Stimulated activated CD8-positive, alpha-beta memory T cell treated with anti-CD3 and anti-CD28 coated beads, Interleukin-15, amount 100 ng/mL, for 4 hours (primary cell): Measurements from ENCODE around the gene KCNQ1OT1.
"Not testable (repeated sequence)": the region's sequence is repeated elsewhere in the genome, so short reads cannot be mapped to it uniquely, and the experiment has no call there.

Experiments
- DNase-seq, 2 donors: peaks; one replicate each; pipeline ENCODE4 v3.0.0-alpha.2; 2020; ENCODE audit warnings: low read depth in 2 of 2

KCNQ1OT1 gene

DNA sequence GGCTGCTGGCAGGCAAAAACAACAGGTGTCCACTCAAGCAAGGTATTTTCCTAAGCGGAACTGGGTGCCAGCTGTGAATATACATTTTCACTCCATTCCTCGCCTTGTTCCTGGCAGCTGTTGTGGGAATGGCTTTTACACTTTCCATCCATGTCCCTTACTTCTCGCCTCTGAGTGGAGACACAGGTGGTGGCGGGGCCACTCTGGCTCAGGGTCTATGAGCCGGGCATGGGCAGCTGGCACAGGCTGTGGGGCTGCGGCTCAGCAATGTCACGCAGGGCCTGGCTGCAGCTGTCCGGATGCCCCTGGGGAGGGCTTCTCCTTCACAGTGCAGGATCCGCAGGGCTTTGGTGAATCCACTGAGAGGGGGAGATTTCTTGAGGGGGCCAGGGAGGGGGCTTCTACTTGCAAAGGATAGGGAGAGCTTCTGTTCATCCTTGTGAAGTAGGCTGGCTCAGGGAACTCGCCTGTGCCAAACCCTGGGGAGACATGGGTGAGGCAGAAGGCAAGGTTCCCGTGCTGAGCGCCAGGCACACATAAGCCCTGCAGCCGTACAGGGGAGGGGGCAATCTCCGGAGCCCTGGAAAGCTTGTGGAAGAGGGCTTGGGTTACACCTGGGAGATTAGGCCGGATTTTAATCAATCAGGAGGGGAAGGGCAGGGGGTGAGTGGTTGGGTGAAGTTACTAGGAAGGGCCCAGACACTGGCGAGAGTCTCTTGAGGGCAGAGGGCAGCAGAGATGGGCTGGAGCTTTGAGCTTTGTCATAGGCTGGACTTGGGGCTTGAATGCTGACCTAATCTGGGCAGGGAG lies 45.7 kb downstream of the KCNQ1OT1 start:
- DNase-seq = no peak

DNA sequence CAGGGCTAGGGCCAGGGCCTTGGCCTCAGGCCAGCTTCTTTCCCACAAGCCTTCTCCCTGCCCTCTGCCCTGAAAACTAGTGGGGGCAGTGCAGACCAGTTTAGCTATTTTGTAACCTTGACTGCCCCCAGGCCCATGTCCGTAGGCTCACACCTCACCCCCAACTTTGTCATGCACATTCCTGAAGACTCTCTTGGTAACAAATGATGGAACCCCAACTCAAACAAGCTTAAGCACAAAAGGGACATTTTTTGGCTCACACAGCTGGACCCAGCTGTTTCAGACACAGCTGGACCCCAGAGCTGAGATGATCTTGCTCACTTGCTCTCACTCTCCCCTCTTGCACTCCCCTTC lies 46.6 kb downstream of the KCNQ1OT1 start:
- DNase-seq = no peak

DNA sequence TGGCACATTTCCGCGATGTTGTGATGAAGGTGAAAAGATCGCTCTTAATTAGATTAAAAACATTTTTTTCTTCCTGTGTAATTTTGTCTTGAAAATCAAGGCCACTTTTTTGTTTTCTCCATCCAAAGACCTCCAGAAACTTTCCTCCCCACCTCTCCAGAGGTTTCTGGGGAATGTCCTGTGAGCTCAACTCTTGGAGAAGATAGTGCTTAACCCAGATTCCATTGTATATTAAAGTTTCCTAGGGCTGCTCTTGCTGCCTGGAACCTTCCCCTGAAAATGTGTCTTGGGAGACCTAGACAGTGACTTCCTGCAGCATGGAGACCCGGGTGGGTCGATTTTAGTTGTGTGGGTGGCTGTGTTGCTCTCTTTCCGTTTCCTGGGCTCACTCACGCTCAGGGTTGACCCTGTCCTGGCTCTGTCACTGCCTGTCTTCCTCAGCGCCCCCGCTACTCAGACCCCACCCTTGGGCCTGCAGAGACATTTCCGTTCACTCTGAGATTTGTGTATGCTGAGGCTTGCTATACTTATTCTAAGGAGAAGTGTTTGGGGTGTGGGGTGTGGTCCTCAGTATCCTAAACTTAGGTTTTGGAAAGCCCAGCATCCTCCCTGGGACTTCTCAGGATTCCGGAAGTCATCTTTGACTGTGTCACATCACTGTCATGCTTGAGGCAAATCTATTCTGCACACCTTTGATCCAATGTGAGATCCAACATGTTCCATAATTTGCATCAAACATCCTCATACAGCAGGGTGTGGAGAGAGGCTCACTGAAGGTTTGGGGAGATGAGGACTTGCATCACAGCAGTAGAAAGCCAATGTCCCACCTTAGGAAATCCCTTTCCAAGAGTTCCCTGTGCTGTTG lies 47.2 kb downstream of the KCNQ1OT1 start:
- DNase-seq = no peak

DNA sequence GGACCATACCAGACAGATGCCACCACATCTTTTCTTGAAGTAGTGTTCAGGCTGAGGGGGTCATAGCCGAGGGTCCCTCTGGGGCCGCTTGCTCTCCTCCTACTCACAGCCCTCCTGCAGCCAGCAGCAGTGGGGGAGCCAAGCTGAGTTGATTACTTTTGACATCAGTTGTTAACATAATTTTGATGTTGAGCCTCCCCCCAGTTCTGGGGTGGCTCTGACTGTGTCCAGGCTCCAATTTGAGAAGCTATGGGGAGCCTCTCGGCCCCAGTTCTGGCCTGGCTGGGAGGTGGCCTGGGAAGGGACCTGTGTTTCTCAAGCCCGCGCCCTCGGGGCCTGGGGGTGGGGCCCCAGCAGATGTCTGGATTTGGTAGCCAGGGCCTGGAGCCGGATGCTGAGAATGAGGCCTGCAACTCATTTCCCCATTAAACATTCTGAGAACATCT lies 47.9 kb downstream of the KCNQ1OT1 start:
- DNase-seq = no peak

DNA sequence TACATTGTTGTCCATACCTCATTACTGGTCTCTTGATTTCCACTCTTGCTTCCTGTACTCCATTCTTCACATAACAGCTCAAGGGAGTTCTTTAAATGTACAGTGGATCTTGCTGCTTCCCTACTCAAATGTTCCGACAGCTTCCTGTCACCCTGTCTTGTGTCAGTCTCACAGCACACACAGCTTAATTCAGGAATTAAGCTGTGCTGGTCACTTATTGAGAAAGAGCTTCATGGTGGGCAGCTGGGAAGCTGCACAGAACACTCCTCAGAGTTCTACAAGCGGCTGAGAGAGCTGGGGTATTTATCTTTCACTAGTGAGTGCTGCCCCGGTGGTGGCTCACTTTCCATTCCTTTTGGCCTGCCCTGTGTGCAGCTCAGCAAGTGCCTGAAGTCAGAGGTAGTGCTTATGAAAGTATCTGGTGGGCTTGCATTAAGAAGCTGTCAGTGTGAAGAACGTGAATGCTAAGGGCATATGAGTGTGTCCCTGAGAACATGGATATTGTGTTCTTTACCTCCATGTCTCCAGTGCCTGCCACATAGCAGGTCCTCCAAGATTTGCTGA lies 48.7 kb downstream of the KCNQ1OT1 start:
- no peak for DNase-seq

DNA sequence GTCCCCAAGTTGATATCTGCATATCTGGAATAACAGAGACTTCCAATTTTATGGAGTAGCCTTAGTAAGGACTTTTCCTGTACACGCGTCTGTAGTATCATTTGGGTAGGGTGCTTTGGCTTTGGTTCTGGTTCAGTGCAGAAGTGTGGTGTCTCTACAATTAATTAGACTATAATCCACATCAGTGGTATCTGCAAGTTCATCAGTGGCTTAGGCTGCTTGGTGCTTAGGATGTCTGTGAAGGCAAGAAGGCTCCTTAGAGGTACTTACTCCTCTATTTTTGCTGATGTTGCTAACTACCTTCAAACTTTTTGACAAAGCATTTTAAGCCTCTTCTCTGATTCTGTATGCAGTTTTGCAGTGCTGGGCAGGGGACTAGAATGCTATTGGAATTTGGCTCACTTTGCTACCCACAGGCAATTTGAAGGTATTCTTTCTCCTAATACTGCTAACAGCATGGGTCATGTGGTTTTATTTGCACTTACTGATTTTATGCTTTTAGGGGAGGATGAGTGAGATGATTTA lies 49.4 kb downstream of the KCNQ1OT1 start:
- no peak for DNase-seq

DNA sequence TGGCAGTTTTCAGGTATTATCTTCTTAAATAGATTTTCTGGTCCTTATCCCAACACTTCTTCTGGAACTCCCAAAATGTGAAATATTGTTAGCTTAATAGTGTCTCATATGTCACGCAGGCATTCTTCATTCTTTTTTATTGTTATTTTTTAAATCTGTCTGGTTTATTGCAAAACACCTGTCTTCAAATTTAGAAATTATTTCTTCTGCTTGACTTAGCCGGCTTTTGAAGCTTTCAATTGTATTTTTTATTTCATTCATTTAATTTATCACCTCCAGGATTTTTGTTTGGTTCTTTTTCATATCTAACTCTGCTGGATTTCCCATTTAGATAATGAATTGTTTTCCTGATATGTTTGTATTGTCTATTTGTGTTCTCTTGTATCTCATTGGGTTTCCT lies 49.9 kb downstream of the KCNQ1OT1 start:
- no peak for DNase-seq

DNA sequence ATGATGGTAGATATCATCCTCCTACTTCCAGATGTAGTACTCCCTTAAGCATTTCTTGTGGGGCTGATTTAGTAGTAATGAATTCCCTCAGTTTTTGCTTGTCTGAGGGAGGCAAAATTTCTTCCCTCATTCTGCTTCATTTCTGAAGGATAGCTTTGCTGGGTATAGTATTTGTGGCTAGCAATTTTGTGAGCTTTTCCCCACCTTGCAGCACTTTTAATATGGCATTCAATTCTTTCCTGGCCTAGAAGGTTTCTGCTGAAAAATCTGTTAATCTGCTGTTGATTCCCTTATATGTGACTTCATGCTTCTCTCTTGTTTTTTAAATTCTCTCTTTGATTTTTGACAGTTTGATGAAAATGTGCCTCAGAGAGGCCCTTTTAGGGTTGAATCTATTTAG lies 50.4 kb downstream of the KCNQ1OT1 start:
- no peak for DNase-seq

DNA sequence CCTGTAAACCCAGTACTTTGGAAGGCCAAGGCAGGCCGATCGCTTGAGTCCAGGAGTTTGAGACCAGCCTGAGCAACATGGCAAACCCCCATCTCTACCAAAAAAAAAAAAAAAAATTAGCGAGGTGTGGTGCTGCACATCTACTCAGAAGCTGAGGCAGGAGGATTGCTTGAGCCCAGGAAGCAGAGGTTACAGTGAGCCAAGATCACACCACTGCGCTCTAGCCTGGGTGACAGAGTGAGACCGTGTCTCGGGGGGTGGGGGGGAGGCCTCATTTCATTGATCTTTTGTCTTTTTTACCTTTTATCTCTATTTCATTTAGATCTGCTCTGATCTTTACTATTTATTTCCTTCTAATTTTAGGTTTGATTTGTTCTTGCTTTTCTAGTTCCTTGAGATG lies 51.8 kb downstream of the KCNQ1OT1 start:
- DNase-seq = no peak

DNA sequence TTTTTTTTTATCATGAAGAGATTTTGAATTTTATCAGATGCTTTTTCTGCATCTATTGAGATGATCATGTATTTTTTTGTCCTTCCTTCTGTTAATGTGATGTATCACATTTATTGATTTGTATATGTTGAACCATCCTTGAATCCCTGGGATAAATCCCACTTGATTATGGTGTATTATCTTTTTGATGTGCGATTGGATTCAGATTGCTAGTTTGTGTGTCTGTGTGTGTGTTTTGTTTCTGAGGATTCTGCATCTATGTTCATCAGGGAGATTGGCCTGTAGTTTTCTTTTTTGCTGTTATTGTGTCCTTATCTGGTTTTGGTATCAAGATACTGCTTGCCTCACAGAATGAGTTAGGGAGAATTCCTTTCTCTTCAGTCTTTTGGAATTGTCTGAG lies 52.6 kb downstream of the KCNQ1OT1 start:
- no peak for DNase-seq

DNA sequence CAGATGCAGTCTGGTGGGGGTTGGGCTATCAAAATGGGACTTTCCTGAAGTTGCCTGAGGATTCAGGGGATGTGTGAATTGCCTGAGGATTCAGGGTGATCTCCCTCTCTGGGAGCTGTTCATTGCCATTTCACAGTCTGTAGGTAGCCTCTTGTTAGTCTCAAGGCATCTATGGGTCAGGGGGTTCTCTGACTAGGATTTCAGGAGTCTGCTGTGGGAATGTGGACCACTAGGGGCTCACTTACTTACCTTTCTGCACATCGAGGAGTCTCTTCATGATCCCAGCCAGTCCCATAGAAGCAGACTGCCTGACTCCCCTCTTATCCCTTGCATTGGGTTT lies 54.0 kb downstream of the KCNQ1OT1 start:
- no peak for DNase-seq

DNA sequence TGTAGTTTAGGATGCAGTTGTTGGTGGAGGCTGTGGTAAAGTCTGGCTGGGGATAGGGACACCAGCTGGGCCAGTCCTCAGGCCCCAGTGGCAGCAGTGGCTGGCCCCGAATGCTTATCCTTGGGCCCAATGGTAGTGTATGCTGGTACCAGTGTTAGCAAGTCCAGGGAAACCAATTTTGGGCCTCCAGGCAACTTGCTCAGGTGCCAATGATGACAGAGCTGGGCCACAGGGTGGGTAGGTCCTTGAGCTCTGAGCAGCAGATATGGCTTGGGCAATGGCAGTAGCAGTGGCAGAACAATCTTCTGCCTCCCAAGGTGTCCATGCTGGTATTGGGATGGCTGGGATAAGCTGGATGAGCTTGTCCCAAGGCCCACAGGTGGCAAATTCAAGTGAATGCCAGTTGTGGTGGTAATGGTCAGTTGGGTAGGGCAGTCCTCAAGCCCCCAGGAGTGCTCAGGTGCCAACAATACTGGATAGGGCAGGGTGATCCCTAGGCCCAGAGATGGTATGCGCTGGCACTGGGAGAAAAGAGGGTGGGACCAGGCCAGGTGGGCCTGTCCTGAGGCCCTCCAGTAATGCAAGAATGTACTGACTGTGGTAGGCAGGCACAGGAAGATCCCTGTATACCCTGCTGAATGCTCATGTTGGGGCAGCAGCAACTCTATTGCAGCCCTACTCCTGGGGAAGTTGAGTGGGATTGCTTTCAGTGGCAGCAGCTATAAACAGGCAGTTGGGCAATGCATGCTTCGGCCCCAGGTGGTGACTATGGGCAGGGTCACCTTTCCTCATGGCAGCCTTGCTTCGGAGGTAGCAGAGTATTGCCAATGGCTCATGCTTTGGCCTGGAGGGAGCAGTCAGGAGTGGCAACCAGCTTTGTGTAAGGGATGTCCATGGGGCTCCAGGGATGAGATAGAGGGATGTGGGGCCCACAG lies 54.7 kb downstream of the KCNQ1OT1 start:
- no peak for DNase-seq

DNA sequence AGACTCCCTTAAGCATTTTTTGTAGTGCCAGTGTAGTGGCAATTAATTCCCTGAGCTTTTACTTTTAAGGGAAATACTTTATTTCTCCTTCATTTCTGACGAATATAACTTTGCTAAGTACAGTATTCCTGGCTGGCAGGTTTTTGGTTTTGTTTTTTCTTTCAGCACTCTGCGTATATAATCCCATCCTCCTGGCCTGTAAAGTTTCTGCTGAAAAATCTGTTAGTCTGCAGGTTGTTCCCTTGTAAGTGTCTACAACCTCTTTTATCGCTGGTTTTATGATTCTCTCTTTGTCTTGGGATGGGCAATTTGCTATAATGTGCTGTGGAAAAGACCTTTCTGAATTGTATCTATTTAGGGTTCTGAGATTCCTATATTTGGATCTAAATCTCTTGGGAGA lies 56.0 kb downstream of the KCNQ1OT1 start:
- DNase-seq = no peak

DNA sequence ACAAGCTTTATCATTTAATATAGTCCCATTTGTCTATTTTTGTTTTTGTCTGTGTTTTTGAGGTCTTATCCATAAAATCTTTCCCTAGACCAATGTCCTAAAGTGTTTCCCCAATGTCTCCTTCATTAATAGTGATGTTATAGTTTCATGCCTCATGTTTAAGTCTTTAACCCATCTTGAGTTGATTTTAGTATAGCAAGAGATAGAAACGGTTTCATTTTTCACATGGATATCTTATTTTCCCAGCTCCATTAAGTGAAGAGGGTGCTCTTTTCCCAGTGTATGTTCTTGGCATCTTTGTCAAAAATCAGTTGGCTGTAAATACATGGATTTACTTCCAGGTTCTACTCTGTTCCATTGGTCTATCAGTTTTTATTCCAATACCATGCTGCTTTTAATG lies 58.2 kb downstream of the KCNQ1OT1 start:
- DNase-seq = no peak

DNA sequence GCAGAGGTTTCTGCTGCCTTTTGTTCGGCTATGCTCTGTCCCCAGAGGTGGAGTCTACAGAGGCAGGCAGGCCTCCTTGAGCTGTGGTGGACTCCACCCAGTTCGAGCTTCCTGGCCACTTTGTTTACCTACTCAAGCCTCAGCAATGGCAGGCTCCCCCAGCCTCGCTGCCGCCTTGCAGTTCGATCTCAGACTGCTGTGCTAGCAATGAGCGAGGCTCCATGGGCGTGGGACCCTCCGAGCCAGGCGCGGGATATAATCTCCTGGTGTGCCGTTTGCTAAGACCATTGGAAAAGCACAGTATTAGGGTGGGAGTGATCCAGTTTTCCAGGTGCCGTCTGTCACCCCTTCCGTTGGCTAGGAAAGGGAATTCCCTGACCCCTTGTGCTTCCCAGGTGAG lies 60.0 kb downstream of the KCNQ1OT1 start:
- DNase-seq = not testable (repeated sequence)

DNA sequence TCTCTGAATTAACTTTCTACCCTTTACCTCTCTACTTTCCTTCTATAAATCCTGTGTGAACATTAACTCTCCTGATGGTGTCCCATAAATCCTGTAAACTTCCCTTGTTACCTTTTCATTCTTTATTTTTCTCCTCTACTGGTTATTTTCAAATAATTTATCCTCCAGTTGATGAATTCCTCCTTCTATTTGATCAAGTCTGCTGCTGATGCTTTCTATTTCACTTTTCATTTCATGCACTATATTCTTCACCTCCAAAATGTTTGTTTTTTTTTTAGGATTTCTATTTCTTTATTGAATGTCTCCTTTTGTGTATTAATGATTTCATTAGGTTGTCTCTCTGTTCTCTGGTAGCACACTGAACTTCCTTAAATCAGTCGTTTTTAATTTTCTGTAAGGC lies 68.6 kb downstream of the KCNQ1OT1 start:
- no peak for DNase-seq

DNA sequence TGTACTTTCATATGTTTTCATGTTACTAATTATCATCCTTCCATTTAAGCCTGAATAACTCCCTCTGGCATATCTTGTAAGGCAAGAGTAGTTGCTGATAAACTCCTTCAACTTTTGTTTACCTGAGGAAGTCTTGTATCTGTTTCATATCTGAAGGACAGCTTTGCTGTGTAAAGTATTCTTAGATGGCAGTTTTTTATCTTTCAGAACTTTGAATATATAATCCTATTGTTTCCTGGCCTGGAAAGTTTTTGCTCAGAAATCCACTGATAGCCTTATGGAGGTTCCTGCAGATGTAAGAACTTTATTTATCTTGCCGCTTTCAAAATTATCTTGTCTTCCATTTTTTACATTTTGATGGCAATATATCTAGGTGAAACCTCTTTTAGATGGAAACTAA lies 69.1 kb downstream of the KCNQ1OT1 start:
- DNase-seq = no peak

DNA sequence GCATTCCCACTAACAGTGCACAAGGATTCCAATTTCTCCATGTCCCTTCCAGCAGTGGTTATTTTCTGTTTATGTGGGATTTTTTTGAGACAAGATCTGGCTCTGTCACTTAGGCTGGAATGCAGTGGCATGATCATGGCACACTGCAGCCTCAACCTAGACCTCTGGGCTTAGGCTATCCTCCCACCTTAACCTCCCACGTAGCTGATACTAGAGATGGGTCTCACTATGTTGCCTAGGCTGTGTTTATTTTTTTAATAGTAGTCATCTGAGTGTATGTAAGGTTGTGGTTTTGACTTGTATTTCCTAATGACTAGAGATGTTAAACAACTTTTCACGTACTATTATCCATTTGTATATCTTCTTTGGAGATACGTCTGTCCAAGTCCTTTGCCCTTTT lies 74.6 kb downstream of the KCNQ1OT1 start:
- no peak for DNase-seq

DNA sequence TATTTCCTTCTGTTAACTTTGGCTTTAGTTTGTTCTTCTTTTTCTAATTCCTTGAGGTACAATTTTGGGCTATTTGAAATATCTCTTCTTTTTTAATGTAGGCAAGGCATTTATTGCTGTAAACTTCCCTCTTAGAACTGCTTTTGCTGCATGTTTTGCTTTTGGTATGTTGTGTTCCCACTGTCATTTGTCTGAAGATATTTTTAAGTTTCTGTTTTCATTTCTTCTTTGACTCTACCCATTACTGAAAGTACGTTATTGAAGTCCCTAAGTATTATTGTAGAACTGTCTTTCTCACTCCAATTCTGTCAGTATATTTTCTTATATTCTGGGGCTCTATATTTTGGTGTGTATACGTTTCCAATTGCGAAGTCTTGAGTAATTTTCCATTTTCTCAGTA lies 77.9 kb downstream of the KCNQ1OT1 start:
- no peak for DNase-seq

DNA sequence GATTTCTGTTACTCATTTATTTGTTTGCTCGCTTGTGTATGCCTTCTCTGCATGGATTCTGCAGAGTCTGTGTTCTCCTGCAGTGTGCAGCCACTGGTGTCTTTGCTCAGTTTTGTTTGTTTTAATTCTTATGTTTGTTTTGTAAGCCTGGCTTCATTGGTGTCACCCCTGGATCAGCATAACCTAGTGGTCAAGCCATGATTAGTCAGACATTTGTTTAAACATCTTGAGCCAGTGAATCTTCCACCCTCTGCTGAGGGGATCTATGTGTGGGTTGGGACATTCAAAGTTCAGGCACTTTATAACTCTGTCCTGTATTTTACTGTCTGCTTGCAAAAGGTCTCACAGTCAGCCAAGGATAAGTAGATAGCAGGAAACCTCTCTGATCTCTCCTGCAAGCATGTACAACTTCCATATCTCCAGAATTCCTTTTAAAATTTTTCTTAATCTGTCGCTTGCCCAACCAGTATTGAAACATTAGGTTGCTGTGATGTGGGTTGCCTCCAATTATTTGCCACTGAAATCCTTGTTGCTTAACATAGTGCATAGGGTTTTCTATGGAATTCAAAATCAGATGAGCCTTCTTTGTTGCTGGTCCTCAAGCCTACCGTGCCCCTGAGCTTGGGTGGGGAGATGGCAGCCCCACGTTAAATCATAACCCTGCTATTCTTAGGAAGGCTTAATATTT lies 86.8 kb downstream of the KCNQ1OT1 start:
- no peak for DNase-seq

DNA sequence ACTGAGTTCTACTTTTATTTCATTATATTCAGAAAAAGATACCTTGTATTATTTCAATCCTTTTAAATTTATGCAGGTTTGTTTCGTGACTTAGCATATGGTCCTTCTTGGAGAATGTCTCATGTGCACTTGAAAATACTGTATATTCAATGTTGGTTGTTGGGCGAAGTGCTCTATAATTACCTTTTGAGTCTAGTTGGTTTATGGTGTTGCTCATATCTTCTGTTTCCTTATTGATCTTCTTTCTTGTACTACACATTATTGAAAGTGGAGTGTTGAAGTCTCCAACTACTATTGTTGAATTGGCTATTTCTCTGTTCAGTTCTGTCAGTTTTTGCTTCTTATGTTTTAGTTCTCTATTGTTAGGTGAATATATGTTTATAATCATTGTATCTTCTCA lies 90.4 kb downstream of the KCNQ1OT1 start:
- no peak for DNase-seq
